Epithelial cell of prostate (primary cell): ENCODE results near the gene GRK1.
"Not testable (repeated sequence)": the region's sequence is repeated elsewhere in the genome, so short reads cannot be mapped to it uniquely, and the experiment has no call there.

Source experiments
- DNase-seq: peaks from one replicate; pipeline ENCODE4 v3.0.0-alpha.2; 2011; ENCODE audit warnings: low read depth, low spot score
- H3K27ac ChIP-seq: fragments of 450-650 bp; 2 replicates; pipeline ENCODE4 v1.5.1; 2017; ENCODE audit warnings: mild to moderate bottlenecking

GRK1 gene

DNA sequence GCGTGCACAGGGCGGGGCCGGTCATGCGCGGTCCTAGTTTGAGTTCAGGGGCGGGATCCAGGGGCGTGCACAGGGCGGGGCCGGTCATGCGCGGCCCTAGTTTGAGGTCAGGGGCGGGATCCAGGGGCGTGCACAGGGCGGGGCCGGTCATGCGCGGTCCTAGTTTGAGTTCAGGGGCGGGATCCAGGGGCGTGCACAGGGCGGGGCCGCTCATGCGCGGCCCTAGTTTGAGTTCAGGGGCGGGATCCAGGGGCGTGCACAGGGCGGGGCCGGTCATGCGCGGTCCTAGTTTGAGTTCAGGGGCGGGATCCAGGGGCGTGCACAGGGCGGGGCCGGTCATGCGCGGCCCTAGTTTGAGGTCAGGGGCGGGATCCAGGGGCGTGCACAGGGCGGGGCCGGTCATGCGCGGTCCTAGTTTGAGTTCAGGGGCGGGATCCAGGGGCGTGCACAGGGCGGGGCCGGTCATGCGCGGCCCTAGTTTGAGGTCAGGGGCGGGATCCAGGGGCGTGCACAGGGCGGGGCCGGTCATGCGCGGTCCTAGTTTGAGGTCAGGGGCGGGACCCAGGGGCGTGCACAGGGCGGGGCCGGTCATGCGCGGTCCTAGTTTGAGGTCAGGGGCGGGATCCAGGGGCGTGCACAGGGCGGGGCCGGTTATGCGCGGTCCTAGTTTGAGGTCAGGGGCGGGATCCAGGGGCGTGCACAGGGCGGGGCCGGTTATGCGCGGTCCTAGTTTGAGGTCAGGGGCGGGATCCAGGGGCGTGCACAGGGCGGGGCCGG is 58.5 kb downstream of the GRK1 start:
- not testable (repeated sequence) for H3K27ac ChIP-seq, DNase-seq

DNA sequence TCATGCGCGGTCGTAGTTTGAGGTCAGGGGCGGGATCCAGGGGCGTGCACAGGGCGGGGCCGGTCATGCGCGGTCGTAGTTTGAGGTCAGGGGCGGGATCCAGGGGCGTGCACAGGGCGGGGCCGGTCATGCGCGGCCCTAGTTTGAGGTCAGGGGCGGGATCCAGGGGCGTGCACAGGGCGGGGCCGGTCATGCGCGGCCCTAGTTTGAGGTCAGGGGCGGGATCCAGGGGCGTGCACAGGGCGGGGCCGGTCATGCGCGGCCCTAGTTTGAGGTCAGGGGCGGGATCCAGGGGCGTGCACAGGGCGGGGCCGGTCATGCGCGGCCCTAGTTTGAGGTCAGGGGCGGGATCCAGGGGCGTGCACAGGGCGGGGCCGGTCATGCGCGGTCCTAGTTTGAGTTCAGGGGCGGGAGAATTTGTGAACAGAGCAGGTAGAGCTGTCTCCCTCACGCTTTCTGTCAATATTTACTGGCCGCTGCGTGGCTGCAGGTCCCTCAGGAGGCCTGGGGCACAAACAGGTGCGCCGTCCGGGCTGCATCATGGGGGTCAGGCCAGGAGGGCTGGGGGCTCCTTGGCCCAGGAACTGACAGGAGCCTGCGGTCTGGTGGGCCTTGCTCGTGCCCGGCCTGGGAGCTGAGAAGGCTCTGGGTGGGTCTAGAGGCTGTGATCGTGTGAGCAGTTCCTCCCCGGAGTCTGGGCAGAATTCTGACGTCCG is 59.2 kb downstream of the GRK1 start:
- H3K27ac ChIP-seq, DNase-seq: not testable (repeated sequence)

- no peak overlapping the region for H3K27ac ChIP-seq
- no peak for DNase-seq
Measured at GRCh38 chr13:113726961-113727411, 60.0 kb downstream of the GRK1 start.

GRCh38 chr13:113728571-113729054 is 61.6 kb downstream of the GRK1 start:
- H3K27ac ChIP-seq, result no peak overlapping the region
- DNase-seq, result no peak

DNA sequence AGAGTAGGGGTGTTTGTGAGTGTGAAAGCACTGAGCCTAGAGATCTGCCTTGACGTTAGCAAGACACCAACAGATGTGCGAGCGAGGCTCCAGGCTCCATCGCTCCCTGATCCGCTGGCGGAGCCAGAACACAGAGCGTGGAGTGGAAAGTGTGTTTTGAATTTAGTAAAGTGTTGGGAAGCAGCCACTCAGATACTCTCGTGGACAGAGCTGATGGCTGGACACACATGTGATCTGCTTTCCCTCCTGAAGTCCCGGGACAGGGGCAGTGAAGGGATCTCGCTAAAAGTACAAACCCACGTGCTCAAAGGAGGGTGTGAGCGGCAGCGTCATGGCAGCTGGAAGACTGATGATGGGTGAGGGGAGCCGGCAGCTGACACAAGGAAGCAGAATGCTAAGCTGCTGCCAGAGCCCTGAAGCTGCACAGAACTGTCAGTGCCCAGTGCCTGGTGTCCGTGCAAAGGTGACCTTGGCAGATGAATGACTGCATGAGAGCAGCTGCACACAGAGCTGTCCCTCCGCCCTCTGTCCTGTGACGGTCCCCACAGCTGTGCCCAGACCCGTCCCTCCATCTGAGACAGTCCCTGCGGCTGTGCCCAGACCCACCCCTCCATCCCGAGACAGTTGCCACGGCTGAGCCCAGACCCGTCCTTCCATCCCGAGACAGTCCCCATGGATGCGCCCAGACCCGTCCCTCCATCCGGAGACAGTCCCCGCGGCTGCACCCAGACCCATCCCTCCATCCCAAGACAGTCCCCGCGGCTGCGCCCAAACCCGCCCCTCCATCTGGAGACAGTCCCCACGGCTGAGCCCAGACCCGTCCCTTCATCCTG is 62.4 kb downstream of the GRK1 start:
- no peak overlapping the region for H3K27ac ChIP-seq
- no peak for DNase-seq

DNA sequence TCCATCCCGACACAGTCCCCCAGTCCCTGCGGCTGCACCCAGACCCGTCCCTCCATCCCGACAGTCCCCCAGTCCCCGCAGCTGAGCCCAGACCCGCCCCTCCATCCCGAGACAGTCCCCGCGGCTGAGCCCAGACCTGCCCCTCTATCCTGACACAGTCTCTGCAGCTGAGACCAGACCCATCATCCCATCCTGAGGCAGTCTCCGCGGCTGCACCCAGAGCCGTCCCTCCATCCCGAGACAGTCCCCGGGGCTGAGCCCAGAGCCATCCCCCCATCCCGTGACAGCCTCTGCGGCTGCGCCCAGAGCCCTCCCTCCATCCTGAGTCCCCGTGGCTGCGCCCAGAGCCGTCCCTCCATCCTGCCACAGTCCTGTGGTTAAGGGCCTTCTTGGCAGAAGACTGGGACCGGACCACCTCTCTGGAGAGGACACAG is 63.3 kb downstream of the GRK1 start:
- H3K27ac ChIP-seq, result no peak overlapping the region
- no peak for DNase-seq

GRCh38 chr13:113730831-113731191 is 63.8 kb downstream of the GRK1 start:
- no peak overlapping the region for H3K27ac ChIP-seq
- DNase-seq, result no peak

GRCh38 chr13:113731192-113732175 is 64.5 kb downstream of the GRK1 start:
- no peak overlapping the region for H3K27ac ChIP-seq
- no peak for DNase-seq

DNA sequence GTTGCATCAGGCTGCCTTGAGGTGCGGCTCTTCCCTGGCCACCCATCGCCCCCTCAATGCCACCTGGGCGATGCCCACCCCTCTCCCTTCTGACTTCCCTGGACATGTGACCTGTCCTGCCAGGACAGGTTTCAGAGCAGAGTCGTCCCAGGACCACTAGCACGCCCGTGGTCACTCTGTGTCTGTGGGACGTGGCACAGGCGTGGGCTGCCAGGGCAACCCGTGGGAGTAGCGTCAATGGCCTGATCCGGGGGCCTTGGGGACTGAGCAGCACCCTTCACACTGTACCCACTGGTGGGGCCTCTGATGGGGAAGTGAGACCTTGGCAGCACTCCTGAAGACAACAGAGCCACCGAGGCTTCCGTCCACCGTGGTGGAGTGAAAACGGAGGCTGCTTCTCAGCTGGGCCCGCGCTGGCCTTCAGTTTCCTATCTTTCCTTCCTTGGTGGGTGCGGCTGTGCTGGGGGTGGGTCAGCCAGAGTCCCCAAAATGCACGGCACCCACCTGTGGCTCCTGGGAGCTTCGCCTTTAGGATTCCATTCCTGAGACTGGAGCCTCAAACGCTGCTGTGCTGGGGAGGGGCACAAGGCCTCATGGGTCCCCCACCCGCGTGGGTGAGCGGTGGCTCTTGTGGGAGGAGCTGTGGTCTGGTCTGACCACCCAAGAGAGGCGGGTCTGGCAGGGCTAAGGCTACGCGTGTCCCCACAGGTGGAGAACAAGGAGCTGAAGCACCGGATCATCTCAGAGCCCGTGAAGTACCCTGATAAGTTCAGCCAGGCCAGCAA is 65.3 kb downstream of the GRK1 start:
- no peak overlapping the region for H3K27ac ChIP-seq
- no peak for DNase-seq

GRCh38 chr13:113732961-113733950 is 66.2 kb downstream of the GRK1 start:
- H3K27ac ChIP-seq, result no peak overlapping the region
- DNase-seq, result no peak

GRCh38 chr13:113734099-113734825 is 67.2 kb downstream of the GRK1 start:
- no peak for DNase-seq

DNA sequence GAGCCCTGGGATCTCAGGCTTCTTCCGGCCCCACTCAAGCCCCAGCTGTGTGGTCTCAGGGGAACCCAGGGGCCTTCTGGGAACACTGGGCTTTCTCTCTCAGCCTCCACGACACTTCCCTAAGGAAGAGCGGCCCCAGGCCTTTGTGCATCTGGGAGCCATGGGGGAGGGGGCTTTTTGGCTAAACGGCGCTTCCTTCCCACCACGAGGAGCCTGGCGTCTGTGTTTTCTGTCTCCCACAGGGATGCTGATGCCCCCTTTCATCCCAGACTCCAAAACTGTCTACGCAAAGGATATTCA is 67.8 kb downstream of the GRK1 start:
- H3K27ac ChIP-seq, result no peak overlapping the region
- no peak for DNase-seq

More at GRCh38 chr13:113734099-113734825, 67.2 kb downstream of the GRK1 start:
- no peak overlapping the region for H3K27ac ChIP-seq

DNA sequence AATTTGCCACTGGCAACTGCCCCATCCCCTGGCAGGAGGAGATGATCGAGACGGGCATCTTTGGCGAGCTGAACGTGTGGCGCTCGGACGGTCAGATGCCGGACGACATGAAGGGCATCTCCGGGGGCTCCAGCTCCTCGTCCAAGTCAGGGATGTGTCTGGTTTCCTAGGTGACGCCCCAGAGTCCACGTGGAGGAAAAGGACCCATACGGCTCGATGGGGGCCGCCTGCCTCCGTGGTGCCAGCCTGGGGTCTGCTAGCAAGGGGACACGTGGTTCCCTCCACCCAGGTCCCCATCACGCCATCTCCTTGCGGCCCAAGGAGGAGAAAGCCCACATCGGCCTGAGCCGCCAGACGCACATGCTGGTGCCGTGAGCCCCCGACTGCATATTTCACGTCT is 68.2 kb downstream of the GRK1 start:
- no peak overlapping the region for H3K27ac ChIP-seq
- DNase-seq, result no peak

DNA sequence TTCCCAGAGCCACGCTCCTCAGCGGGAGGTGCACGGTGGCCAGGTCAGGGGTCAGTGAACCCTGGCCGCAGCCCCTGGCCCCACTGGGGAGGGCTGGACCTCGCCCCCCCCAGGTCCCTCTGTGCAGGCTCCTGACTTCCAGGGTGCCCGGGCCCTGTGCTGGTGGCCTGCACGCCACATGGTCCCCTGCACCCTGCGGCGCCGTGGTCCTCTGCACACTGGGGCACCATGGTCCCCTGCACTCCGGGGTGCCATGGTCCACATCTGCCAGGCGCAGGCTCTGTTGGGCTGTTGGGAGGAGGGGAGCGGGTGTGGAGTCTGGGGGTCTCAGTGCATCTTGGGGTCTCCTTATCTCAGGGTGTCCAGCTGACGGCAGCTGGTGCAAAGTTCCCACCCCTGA is 68.7 kb downstream of the GRK1 start:
- no peak for DNase-seq
- H3K27ac ChIP-seq, result no peak overlapping the region

DNA sequence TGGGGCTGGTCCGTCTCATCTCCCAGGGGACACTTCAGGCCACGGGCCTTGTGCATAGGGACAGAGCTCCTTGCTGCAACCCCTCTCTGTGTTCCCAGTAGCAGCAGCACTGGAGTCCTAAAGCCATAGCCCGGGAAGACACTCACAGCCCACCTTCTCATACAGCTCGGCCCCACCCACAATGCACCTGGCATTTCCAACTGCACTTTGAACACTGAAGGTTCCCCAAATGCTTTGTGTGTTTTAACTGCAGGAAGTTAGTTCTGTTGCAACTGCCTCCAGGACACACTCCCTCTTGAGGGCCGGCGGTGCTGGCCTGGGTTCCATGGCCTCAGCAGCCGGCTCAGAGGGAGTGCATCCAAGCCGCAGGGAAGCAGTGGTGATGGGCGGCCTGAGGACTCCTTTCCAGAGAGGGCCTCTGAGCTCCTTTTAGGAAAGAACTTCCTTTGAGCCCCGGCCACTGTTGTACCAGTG is 69.3 kb downstream of the GRK1 start:
- no peak overlapping the region for H3K27ac ChIP-seq
- DNase-seq, result no peak

- H3K27ac ChIP-seq, result no peak overlapping the region
- no peak for DNase-seq
Measured at GRCh38 chr13:113737803-113738202, 70.8 kb downstream of the GRK1 start.
